ENCODE results near the gene LDLRAD2.

- no peak for TF ChIP-seq CTCF (IDR thresholded peaks at IDR 0.05; ENCODE audit: low read depth, low read length)
- no peak for TF ChIP-seq EZH2phosphoT487 (IDR thresholded peaks at IDR 0.05; ENCODE audit: low read depth)
Observed at GRCh38 chr1:21775550-21775914, 36.5 kb upstream of the LDLRAD2 start.

All from OCI-LY3 (cell line).